Fibroblast of lung (primary cell): Measurements from ENCODE around the gene OASL. TPM values are rescaled to one million over a fixed set of nuclear protein-coding genes. Genes with fewer than 3 reads are reported as not detected.

ENCODE experiments used
- DNase-seq, 2 donors: peaks; one replicate each; pipeline versions ENCODE4 v3.0.0 to v3.0.0-alpha.2; 2010; ENCODE audit warnings: low read depth in 2 of 2
- H2AFZ ChIP-seq: 2 replicates; pipeline ENCODE4 v1.5.1; 2012; ENCODE audit warnings: low read length, control low read depth, inconsistent platforms
- H3K27ac ChIP-seq: 2 replicates; pipeline ENCODE4 v1.5.1; 2011; ENCODE audit warnings: low read length, control low read depth; ENCODE audit not compliant: insufficient read depth
- H3K27me3 ChIP-seq: 2 replicates; pipeline ENCODE4 v1.5.1; 2011; ENCODE audit warnings: mild to moderate bottlenecking, low read length; ENCODE audit not compliant: control insufficient read depth, insufficient read depth
- H3K36me3 ChIP-seq: 2 replicates; pipeline ENCODE4 v1.5.1; 2011; ENCODE audit warnings: low read length; ENCODE audit not compliant: control insufficient read depth, insufficient read depth
- H3K4me1 ChIP-seq: 2 replicates; pipeline ENCODE4 v1.5.1; 2011; ENCODE audit warnings: low read length; ENCODE audit not compliant: control insufficient read depth, insufficient read depth; ENCODE audit errors: extremely low read depth
- H3K4me2 ChIP-seq: 2 replicates; pipeline ENCODE4 v1.5.1; 2011; ENCODE audit warnings: low read length, control low read depth; ENCODE audit not compliant: insufficient read depth; ENCODE audit errors: extremely low read depth
- H3K4me3 ChIP-seq, 4 experiments: fragments of 200-600 bp in 1 of 4; sonication (generic) in 1 of 4; replicated peaks in 1 of 4; 2 replicates each; pipeline ENCODE4 v1.5.1; 2011 to 2016; ENCODE audit warnings: low read length in 4 of 4, low read depth in 3 of 4, mild to moderate bottlenecking in 3 of 4, control low read depth in 2 of 4, inconsistent platforms in 1 of 4, mixed read lengths in 1 of 4; ENCODE audit not compliant: insufficient read depth in 1 of 4; ENCODE audit errors: control extremely low read depth in 1 of 4
- H3K79me2 ChIP-seq: 2 replicates; pipeline ENCODE4 v1.5.1; 2012; ENCODE audit warnings: mild to moderate bottlenecking, low read length, inconsistent platforms; ENCODE audit not compliant: control insufficient read depth, insufficient read depth
- H3K9ac ChIP-seq: 2 replicates; pipeline ENCODE4 v1.5.1; 2011; ENCODE audit warnings: mild to moderate bottlenecking, low read length, control low read depth; ENCODE audit not compliant: insufficient read depth
- H3K9me3 ChIP-seq: 2 replicates; pipeline ENCODE4 v1.5.1; 2012; ENCODE audit warnings: low read depth, low read length; ENCODE audit not compliant: control insufficient read depth, insufficient read depth
- H4K20me1 ChIP-seq: 2 replicates; pipeline ENCODE4 v1.5.1; 2011; ENCODE audit warnings: low read length; ENCODE audit not compliant: control insufficient read depth, insufficient read depth; ENCODE audit errors: extremely low read depth
- EZH2 ChIP-seq: IDR thresholded peaks from 2 replicates; pipeline ENCODE4 v1.5.1; 2012; ENCODE audit warnings: low read length, control low read depth, mild to moderate bottlenecking; ENCODE audit errors: missing control alignments
- polyA plus RNA-seq, 2 donors: library from polyadenylated mRNA; depleted of rRNA in 1 of 2; stranded (reverse) in 1 of 2; unstranded in 1 of 2; fragments of >200 nt; gene quantifications; 2 replicates each; pipeline ENCODE4 v1.2.1, GENCODE V29; 2011 to 2012; ENCODE audit warnings: missing spikeins in 1 of 2
- total RNA-seq: library from RNA; depleted of rRNA; stranded (reverse); fragments of >200 nt; gene quantifications from 2 replicates; pipeline ENCODE4 v1.2.1, GENCODE V29; 2014
- TF ChIP-seq, protein P1 (sequence below), 2 donors: IDR thresholded peaks in 1 of 2; conservative IDR thresholded peaks in 1 of 2; 1 replicate in 1 of 2; 2 replicates in 1 of 2; pipeline ENCODE4 v1.5.1; 2011 to 2012; ENCODE audit warnings: low read length in 2 of 2, control low read depth in 1 of 2, inconsistent platforms in 1 of 2, low read depth in 1 of 2, mild to moderate bottlenecking in 1 of 2

OASL gene
- total and polyA plus RNA-seq, 2 donors (not counting 1 experiment from before 2014, with no cell fraction given) = 0.07 to 1.2 TPM

DNA sequence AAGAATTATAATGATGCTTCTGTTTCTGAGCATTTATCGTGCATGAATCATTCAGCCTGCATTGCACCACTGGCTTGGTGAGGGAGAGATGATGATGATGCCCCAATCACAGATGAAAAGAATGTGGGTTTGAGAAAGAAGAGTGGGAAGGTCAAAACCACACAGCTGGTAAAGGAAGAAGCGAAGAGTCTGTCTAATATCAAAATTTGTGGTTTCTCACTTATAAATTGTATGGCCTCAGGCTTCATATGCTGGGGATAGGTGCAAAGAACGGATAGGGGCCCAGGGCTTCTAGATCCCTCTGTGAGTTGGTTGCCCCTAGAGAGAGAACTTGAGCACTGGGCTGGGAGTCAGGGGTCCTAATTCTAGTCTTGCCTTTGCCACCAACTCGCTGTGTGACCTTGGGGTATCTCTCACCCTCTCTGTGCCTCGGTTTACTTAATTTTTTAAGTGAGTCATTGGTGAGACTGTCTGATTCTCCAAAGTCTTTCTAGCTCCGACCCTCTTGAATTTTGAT is 2.2 kb downstream of the OASL start:
- Histone ChIP-seq H3K4me1 (peaks cover 2% of the 10 kb centered on the region), H3K4me3 (no peak overlapping the region), H3K4me2 (no peak overlapping the region), H3K9ac (no peak overlapping the region), H3K79me2 (no peaks in the 10 kb centered on the region), H3K27ac (no peak overlapping the region), H4K20me1 (no peaks in the 10 kb centered on the region), H3K27me3 (no peaks in the 10 kb centered on the region), H3K36me3 (no peaks in the 10 kb centered on the region), H2AFZ (no peak overlapping the region), H3K9me3 (no peaks in the 10 kb centered on the region)
- peak; percentile 23 to 83 for DNase-seq
- TF ChIP-seq, protein P1, sequence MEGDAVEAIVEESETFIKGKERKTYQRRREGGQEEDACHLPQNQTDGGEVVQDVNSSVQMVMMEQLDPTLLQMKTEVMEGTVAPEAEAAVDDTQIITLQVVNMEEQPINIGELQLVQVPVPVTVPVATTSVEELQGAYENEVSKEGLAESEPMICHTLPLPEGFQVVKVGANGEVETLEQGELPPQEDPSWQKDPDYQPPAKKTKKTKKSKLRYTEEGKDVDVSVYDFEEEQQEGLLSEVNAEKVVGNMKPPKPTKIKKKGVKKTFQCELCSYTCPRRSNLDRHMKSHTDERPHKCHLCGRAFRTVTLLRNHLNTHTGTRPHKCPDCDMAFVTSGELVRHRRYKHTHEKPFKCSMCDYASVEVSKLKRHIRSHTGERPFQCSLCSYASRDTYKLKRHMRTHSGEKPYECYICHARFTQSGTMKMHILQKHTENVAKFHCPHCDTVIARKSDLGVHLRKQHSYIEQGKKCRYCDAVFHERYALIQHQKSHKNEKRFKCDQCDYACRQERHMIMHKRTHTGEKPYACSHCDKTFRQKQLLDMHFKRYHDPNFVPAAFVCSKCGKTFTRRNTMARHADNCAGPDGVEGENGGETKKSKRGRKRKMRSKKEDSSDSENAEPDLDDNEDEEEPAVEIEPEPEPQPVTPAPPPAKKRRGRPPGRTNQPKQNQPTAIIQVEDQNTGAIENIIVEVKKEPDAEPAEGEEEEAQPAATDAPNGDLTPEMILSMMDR (conservative IDR thresholded peaks at IDR 0.05 in 1 of 2, IDR thresholded peaks at IDR 0.05 in 1 of 2; ENCODE audit: low read depth in 1 of 2, low read length in 2 of 2) = no peak
- no peak for TF ChIP-seq EZH2

DNA sequence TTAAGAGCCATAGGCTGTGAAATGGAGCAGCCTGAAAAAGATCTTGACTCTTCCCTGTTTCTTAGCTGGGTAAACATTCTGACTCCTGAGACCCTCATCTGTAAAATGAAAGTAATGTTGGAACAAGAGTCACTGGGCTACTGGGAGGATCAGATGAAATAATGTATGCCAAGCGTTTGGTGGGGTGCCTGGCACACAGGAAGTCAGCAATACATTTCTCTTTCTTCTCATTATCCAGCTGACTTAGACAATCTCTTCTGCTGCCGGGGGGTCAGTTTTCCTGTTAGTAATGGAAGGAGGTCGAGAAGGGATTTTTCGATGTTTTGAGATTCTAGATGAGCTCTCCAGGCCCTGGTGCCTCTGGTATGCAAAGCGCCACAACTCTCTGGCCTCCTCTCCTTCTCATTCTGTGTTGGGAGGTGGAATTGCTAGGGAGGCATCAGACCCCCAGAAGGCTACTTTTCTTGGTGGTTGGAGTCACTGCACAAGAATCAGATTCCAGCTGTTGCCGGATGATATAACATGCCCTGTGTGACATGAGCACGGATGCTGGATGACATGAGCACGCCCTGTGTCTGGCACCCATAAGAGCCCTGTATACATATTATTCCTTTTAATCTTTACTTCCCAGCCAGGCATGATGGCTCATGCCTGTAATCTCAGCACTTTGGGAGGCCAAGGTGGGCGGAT is 4.3 kb downstream of the OASL start:
- H4K20me1 ChIP-seq = no peaks in the 10 kb centered on the region
- no peak overlapping the region for H3K27ac ChIP-seq
- H3K9ac ChIP-seq = no peak overlapping the region
- no peak overlapping the region for H3K4me2 ChIP-seq
- H3K9me3 ChIP-seq = no peaks in the 10 kb centered on the region
- peaks cover 2% of the 10 kb centered on the region for H3K4me1 ChIP-seq
- no peak overlapping the region for H3K4me3 ChIP-seq
- no peak for DNase-seq
- no peaks in the 10 kb centered on the region for H3K27me3 ChIP-seq
- H2AFZ ChIP-seq = no peak overlapping the region
- no peaks in the 10 kb centered on the region for H3K79me2 ChIP-seq
- no peaks in the 10 kb centered on the region for H3K36me3 ChIP-seq
- no peak for TF ChIP-seq EZH2

DNA sequence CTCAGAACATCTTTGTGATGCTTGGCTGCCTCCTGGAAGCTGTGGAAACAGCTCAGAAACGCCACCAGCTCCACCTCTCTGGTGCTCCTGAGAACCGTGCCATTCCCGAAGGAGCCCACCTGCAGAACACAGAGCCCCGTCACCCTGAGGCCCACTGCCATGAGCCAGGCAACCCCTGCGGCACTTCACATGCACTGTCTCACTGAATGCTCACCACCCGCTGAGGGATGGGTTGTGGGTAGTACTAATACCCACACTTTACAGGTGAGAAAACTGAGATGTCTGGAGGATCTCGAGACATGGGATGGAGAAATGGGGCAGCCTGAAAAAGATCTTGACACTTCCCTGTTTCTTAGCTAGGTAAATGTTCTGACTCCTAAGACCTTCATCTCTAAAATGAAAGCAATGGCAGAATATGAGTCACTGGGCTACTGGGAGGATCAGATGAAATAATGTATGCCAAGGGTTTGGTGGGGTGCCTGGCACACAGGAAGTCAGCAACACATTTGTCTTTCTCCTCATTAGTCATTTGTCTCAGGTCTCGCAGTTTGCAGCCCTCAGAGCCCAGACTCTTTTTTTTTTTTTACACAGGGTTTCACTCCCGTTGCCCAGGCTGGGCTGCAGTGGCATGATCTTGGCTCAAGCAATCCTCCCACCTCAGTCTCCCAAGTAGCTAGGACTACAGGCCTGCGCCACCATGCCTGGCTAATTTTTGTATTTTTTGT is 5.3 kb downstream of the OASL start:
- Histone ChIP-seq H3K4me1 (peaks cover under 1% of the 10 kb centered on the region), H3K27ac (no peak overlapping the region), H3K9ac (no peak overlapping the region), H3K79me2 (no peaks in the 10 kb centered on the region), H4K20me1 (no peaks in the 10 kb centered on the region), H3K4me2 (no peak overlapping the region), H3K9me3 (no peaks in the 10 kb centered on the region), H3K36me3 (no peaks in the 10 kb centered on the region), H3K4me3 (no peak overlapping the region), H3K27me3 (no peaks in the 10 kb centered on the region), H2AFZ (no peak overlapping the region)
- peak; percentile 39 to 51 for DNase-seq
- no peak for TF ChIP-seq EZH2
- TF ChIP-seq, protein P1 (conservative IDR thresholded peaks at IDR 0.05 in 1 of 2, IDR thresholded peaks at IDR 0.05 in 1 of 2; ENCODE audit: low read depth in 1 of 2, low read length in 2 of 2) = no peak
